ENCODE data around the gene ACTN4. TPM values are rescaled to one million over a fixed set of nuclear protein-coding genes. Genes with fewer than 3 reads are reported as not detected.

ACTN4 gene
- total and polyA plus RNA-seq, 2 donors (not counting 1 experiment from before 2014, with no cell fraction given), result 127 to 683 TPM

- H3K27ac ChIP-seq (ENCODE audit: insufficient read depth, low read length), result no peak overlapping the region
- no peak overlapping the region for H3K4me2 ChIP-seq (ENCODE audit: extremely low read depth, insufficient read depth, low read length)
- no peak overlapping the region for H3K4me3 ChIP-seq (replicated peaks in 1 of 4; ENCODE audit: control extremely low read depth in 1 of 4, insufficient read depth in 1 of 4, low read depth in 3 of 4, low read length in 4 of 4)
- H3K9ac ChIP-seq (ENCODE audit: insufficient read depth, low read length), result no peak overlapping the region
- peaks cover 23% of the 10 kb centered on the region for H3K79me2 ChIP-seq (ENCODE audit: control insufficient read depth, insufficient read depth, low read length)
- no peaks in the 10 kb centered on the region for H3K27me3 ChIP-seq (ENCODE audit: control insufficient read depth, insufficient read depth, low read length)
- no peaks in the 10 kb centered on the region for H3K9me3 ChIP-seq (ENCODE audit: control insufficient read depth, insufficient read depth, low read depth, low read length)
- no peaks in the 10 kb centered on the region for H4K20me1 ChIP-seq (ENCODE audit: control insufficient read depth, extremely low read depth, insufficient read depth, low read length)
- no peaks in the 10 kb centered on the region for H3K4me1 ChIP-seq (ENCODE audit: control insufficient read depth, extremely low read depth, insufficient read depth, low read length)
- H2AFZ ChIP-seq (ENCODE audit: low read length), result no peak overlapping the region
- no peaks in the 10 kb centered on the region for H3K36me3 ChIP-seq (ENCODE audit: control insufficient read depth, insufficient read depth, low read length)
- no peak for DNase-seq (ENCODE audit: low read depth in 2 of 2)
- TF ChIP-seq EZH2 (IDR thresholded peaks at IDR 0.05; ENCODE audit: low read length, missing control alignments) (no peak), CTCF (conservative IDR thresholded peaks at IDR 0.05 in 1 of 2, IDR thresholded peaks at IDR 0.05 in 1 of 2; ENCODE audit: low read depth in 1 of 2, low read length in 2 of 2) (no peak)
These were observed 2.7 kb upstream of the ACTN4 start for GRCh38 chr19:38644719-38645118.

GRCh38 chr19:38647966-38648768, 718 bp downstream of the ACTN4 start:
- Histone ChIP-seq H3K36me3 (ENCODE audit: control insufficient read depth, insufficient read depth, low read length) (no peaks in the 10 kb centered on the region), H3K4me2 (ENCODE audit: extremely low read depth, insufficient read depth, low read length) (peak overlapping the region; percentile 86), H3K4me1 (ENCODE audit: control insufficient read depth, extremely low read depth, insufficient read depth, low read length) (peaks cover 15% of the 10 kb centered on the region), H3K4me3 (replicated peaks in 1 of 4; ENCODE audit: control extremely low read depth in 1 of 4, insufficient read depth in 1 of 4, low read depth in 3 of 4, low read length in 4 of 4) (peak overlapping the region; percentile 73 to 99 (median 97)), H3K9ac (ENCODE audit: insufficient read depth, low read length) (peak overlapping the region; percentile 87), H4K20me1 (ENCODE audit: control insufficient read depth, extremely low read depth, insufficient read depth, low read length) (no peaks in the 10 kb centered on the region), H3K27me3 (ENCODE audit: control insufficient read depth, insufficient read depth, low read length) (no peaks in the 10 kb centered on the region), H2AFZ (ENCODE audit: low read length) (no peak overlapping the region), H3K9me3 (ENCODE audit: control insufficient read depth, insufficient read depth, low read depth, low read length) (no peaks in the 10 kb centered on the region), H3K27ac (ENCODE audit: insufficient read depth, low read length) (peak overlapping the region; percentile 88), H3K79me2 (ENCODE audit: control insufficient read depth, insufficient read depth, low read length) (peaks cover 57% of the 10 kb centered on the region)
- TF ChIP-seq EZH2 (IDR thresholded peaks at IDR 0.05; ENCODE audit: low read length, missing control alignments), result no peak
- TF ChIP-seq CTCF (conservative IDR thresholded peaks at IDR 0.05 in 1 of 2, IDR thresholded peaks at IDR 0.05 in 1 of 2; ENCODE audit: low read depth in 1 of 2, low read length in 2 of 2), result no peak
- no peak for DNase-seq (ENCODE audit: low read depth in 2 of 2)

GRCh38 chr19:38648769-38649304, 1.4 kb downstream of the ACTN4 start:
- peaks cover 63% of the 10 kb centered on the region for H3K79me2 ChIP-seq (ENCODE audit: control insufficient read depth, insufficient read depth, low read length)
- DNase-seq (ENCODE audit: low read depth in 2 of 2), result no peak

More at GRCh38 chr19:38648769-38649304, 1.4 kb downstream of the ACTN4 start:
- Histone ChIP-seq H3K27me3 (ENCODE audit: control insufficient read depth, insufficient read depth, low read length) (no peaks in the 10 kb centered on the region), H3K4me2 (ENCODE audit: extremely low read depth, insufficient read depth, low read length) (peak overlapping the region; percentile 86), H3K36me3 (ENCODE audit: control insufficient read depth, insufficient read depth, low read length) (no peaks in the 10 kb centered on the region), H3K4me1 (ENCODE audit: control insufficient read depth, extremely low read depth, insufficient read depth, low read length) (peaks cover 19% of the 10 kb centered on the region), H3K9me3 (ENCODE audit: control insufficient read depth, insufficient read depth, low read depth, low read length) (no peaks in the 10 kb centered on the region), H3K4me3 (replicated peaks in 1 of 4; ENCODE audit: control extremely low read depth in 1 of 4, insufficient read depth in 1 of 4, low read depth in 3 of 4, low read length in 4 of 4) (peak overlapping the region; percentile 73 to 99 (median 97)), H3K27ac (ENCODE audit: insufficient read depth, low read length) (peak overlapping the region; percentile 88), H2AFZ (ENCODE audit: low read length) (no peak overlapping the region), H4K20me1 (ENCODE audit: control insufficient read depth, extremely low read depth, insufficient read depth, low read length) (no peaks in the 10 kb centered on the region), H3K9ac (ENCODE audit: insufficient read depth, low read length) (peak overlapping the region; percentile 87)
- no peak for TF ChIP-seq EZH2 (IDR thresholded peaks at IDR 0.05; ENCODE audit: low read length, missing control alignments)
- TF ChIP-seq CTCF (conservative IDR thresholded peaks at IDR 0.05 in 1 of 2, IDR thresholded peaks at IDR 0.05 in 1 of 2; ENCODE audit: low read depth in 1 of 2, low read length in 2 of 2), result no peak

Measured in fibroblast of lung (primary cell).